IPS DF 19.7 (cell line): ENCODE results near the gene TLE1.

ENCODE experiments used
- DNase-seq: peaks from one replicate; pipeline ENCODE4 v3.0.0-alpha.2; 2013; ENCODE audit warnings: low read depth, low spot score

The TLE1 gene

GRCh38 chr9:81578606-81579005, 110.7 kb downstream of the TLE1 start:
- no peak for DNase-seq

- DNase-seq, result no peak
These were observed 113.4 kb downstream of the TLE1 start for GRCh38 chr9:81575956-81576355.

GRCh38 chr9:81574405-81574804, 114.9 kb downstream of the TLE1 start:
- no peak for DNase-seq

- no peak for DNase-seq
These were observed 115.7 kb downstream of the TLE1 start for GRCh38 chr9:81573415-81574321.

GRCh38 chr9:81570083-81570482, 119.3 kb downstream of the TLE1 start:
- no peak for DNase-seq

- no peak for DNase-seq
These were observed 123.2 kb downstream of the TLE1 start for GRCh38 chr9:81566074-81566698.

GRCh38 chr9:81565609-81566008, 123.7 kb downstream of the TLE1 start:
- no peak for DNase-seq

- DNase-seq, result no peak
These were observed 124.2 kb downstream of the TLE1 start for GRCh38 chr9:81565144-81565543.

- DNase-seq, result no peak
These were observed 124.7 kb downstream of the TLE1 start for GRCh38 chr9:81564632-81565031.

- no peak for DNase-seq
These were observed 125.6 kb downstream of the TLE1 start for GRCh38 chr9:81563739-81564138.

- DNase-seq, result no peak
These were observed 126.3 kb downstream of the TLE1 start for GRCh38 chr9:81563020-81563407.

GRCh38 chr9:81562231-81563019, 126.9 kb downstream of the TLE1 start:
- no peak for DNase-seq

GRCh38 chr9:81560851-81561732, 128.3 kb downstream of the TLE1 start:
- DNase-seq, result no peak

- DNase-seq, result no peak
These were observed 129.6 kb downstream of the TLE1 start for GRCh38 chr9:81559709-81560108.

- DNase-seq, result no peak
These were observed 130.2 kb downstream of the TLE1 start for GRCh38 chr9:81559197-81559596.

GRCh38 chr9:81558091-81558830, 131.1 kb downstream of the TLE1 start:
- DNase-seq, result no peak

- no peak for DNase-seq
These were observed 131.8 kb downstream of the TLE1 start for GRCh38 chr9:81557452-81558090.

- DNase-seq, result no peak
These were observed 132.4 kb downstream of the TLE1 start for GRCh38 chr9:81556923-81557322.

- no peak for DNase-seq
These were observed 136.8 kb downstream of the TLE1 start for GRCh38 chr9:81552581-81552991.

- DNase-seq, result no peak
These were observed 139.2 kb downstream of the TLE1 start for GRCh38 chr9:81550207-81550583.
